ENCODE measurements around the gene PDE1C. TPM values are rescaled to one million over a fixed set of nuclear protein-coding genes. Genes with fewer than 3 reads are reported as not detected.

The PDE1C gene
- total RNA-seq, 2 donors from 2014 or later = 35.7 to 47.8 TPM

- Histone ChIP-seq H3K4me1 (peaks cover 0 to 48% of the 10 kb centered on the region in 2 donors), H3K27ac (no peak overlapping the region), H3K27me3 (no peaks in the 10 kb centered on the region), H3K9me3 (no peaks in the 10 kb centered on the region), H3K36me3 (no peaks in the 10 kb centered on the region), H3K4me3 (no peak overlapping the region)
- no peak for TF ChIP-seq CTCF (IDR thresholded peaks at IDR 0.05)
- no peak for DNase-seq (ENCODE audit: low spot score)
Observed at GRCh38 chr7:32061346-32061745, 8.9 kb downstream of the PDE1C start.

GRCh38 chr7:32059289-32060011 lies 10.8 kb downstream of the PDE1C start:
- peaks cover 0 to 49% of the 10 kb centered on the region in 2 donors for H3K4me1 ChIP-seq
- DNase-seq (ENCODE audit: low spot score) = no peak
- peak overlapping the region in 1 of 2 donors; percentile 15 for H3K4me3 ChIP-seq
- TF ChIP-seq CTCF (IDR thresholded peaks at IDR 0.05) = no peak
- H3K9me3 ChIP-seq = no peaks in the 10 kb centered on the region
- peak overlapping the region in 1 of 2 donors; percentile 11 for H3K27ac ChIP-seq
- no peaks in the 10 kb centered on the region for H3K27me3 ChIP-seq
- no peaks in the 10 kb centered on the region for H3K36me3 ChIP-seq

- Histone ChIP-seq H3K36me3 (no peaks in the 10 kb centered on the region), H3K27me3 (no peaks in the 10 kb centered on the region), H3K27ac (no peak overlapping the region), H3K4me3 (no peak overlapping the region), H3K4me1 (peaks cover 0 to 49% of the 10 kb centered on the region in 2 donors), H3K9me3 (no peaks in the 10 kb centered on the region)
- TF ChIP-seq CTCF (IDR thresholded peaks at IDR 0.05) = no peak
- DNase-seq (ENCODE audit: low spot score) = no peak
Observed at GRCh38 chr7:32058002-32058401, 12.2 kb downstream of the PDE1C start.

- no peaks in the 10 kb centered on the region for H3K36me3 ChIP-seq
- no peak for DNase-seq (ENCODE audit: low spot score)
- no peak for TF ChIP-seq CTCF (IDR thresholded peaks at IDR 0.05)
- H3K4me1 ChIP-seq = peaks cover 0 to 49% of the 10 kb centered on the region in 2 donors
- no peak overlapping the region for H3K4me3 ChIP-seq
- peak overlapping the region in 1 of 2 donors; percentile 31 for H3K27ac ChIP-seq
- no peaks in the 10 kb centered on the region for H3K27me3 ChIP-seq
- H3K9me3 ChIP-seq = no peaks in the 10 kb centered on the region
Observed at GRCh38 chr7:32056767-32057166, 13.4 kb downstream of the PDE1C start.

GRCh38 chr7:32053204-32053603 lies 17.0 kb downstream of the PDE1C start:
- no peak overlapping the region for H3K4me3 ChIP-seq
- TF ChIP-seq CTCF (IDR thresholded peaks at IDR 0.05) = no peak
- H3K9me3 ChIP-seq = no peaks in the 10 kb centered on the region
- no peak overlapping the region for H3K27ac ChIP-seq
- peaks cover 0 to 26% of the 10 kb centered on the region in 2 donors for H3K4me1 ChIP-seq
- peaks cover 4% of the 10 kb centered on the region for H3K36me3 ChIP-seq
- no peaks in the 10 kb centered on the region for H3K27me3 ChIP-seq
- no peak for DNase-seq (ENCODE audit: low spot score)

GRCh38 chr7:32051128-32051527 lies 19.1 kb downstream of the PDE1C start:
- Histone ChIP-seq H3K27ac (no peak overlapping the region), H3K36me3 (peaks cover 4% of the 10 kb centered on the region), H3K9me3 (no peaks in the 10 kb centered on the region), H3K27me3 (no peaks in the 10 kb centered on the region), H3K4me1 (peaks cover 0 to 7% of the 10 kb centered on the region in 2 donors), H3K4me3 (no peak overlapping the region)
- TF ChIP-seq CTCF (IDR thresholded peaks at IDR 0.05) = no peak
- no peak for DNase-seq (ENCODE audit: low spot score)

Measured in right atrium auricular region (tissue), 2 donors.